Esophagus muscularis mucosa (tissue), 4 donors: ENCODE data around the gene ITGA8.

Experiments
- EP300 ChIP-seq: sonication (generic); formaldehyde crosslinking; IDR thresholded peaks from one replicate; pipeline ENCODE4 v1.6.1; 2017; ENCODE audit warnings: antibody characterized with exemption
- POLR2A ChIP-seq: fragments of 450-650 bp; IDR thresholded peaks from one replicate; pipeline ENCODE4 v1.6.1; 2017; ENCODE audit warnings: antibody characterized with exemption, moderate library complexity, mild to moderate bottlenecking, low read depth
- POLR2AphosphoS5 ChIP-seq, 2 donors: sonication (generic); formaldehyde crosslinking; IDR thresholded peaks; one replicate each; pipeline ENCODE4 v1.6.1; 2017; ENCODE audit warnings: antibody characterized with exemption in 2 of 2
- TF ChIP-seq, protein P1 (sequence below), 3 experiments: fragments of 200-600 bp in 2 of 3; fragments of 450-650 bp in 1 of 3; sonication (generic) in 2 of 3; IDR thresholded peaks; one replicate each; pipeline ENCODE4 v1.5.1; 2017 to 2019; ENCODE audit warnings: antibody characterized with exemption in 3 of 3, mild to moderate bottlenecking in 2 of 3, moderate library complexity in 1 of 3

- TF ChIP-seq EP300: no peak
- TF ChIP-seq, protein P1, sequence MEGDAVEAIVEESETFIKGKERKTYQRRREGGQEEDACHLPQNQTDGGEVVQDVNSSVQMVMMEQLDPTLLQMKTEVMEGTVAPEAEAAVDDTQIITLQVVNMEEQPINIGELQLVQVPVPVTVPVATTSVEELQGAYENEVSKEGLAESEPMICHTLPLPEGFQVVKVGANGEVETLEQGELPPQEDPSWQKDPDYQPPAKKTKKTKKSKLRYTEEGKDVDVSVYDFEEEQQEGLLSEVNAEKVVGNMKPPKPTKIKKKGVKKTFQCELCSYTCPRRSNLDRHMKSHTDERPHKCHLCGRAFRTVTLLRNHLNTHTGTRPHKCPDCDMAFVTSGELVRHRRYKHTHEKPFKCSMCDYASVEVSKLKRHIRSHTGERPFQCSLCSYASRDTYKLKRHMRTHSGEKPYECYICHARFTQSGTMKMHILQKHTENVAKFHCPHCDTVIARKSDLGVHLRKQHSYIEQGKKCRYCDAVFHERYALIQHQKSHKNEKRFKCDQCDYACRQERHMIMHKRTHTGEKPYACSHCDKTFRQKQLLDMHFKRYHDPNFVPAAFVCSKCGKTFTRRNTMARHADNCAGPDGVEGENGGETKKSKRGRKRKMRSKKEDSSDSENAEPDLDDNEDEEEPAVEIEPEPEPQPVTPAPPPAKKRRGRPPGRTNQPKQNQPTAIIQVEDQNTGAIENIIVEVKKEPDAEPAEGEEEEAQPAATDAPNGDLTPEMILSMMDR (IDR thresholded peaks at IDR 0.05): no peak
- no peak for TF ChIP-seq POLR2A
- no peak for TF ChIP-seq POLR2AphosphoS5 (IDR thresholded peaks at IDR 0.05)
Observed at GRCh38 chr10:15571575-15571974, 148.1 kb downstream of the ITGA8 start.
